Liver (tissue), 9 donors: ENCODE data around the gene PFKL. TPM values are rescaled to one million over a fixed set of nuclear protein-coding genes. Genes with fewer than 3 reads are reported as not detected.

Experiments used
- DNase-seq: peaks from one replicate; pipeline ENCODE4 v3.0.0-alpha.2; 2017; ENCODE audit warnings: low spot score
- H3K27ac ChIP-seq, 2 donors: one replicate each; pipeline ENCODE4 v1.7.0; 2013; ENCODE audit warnings: inconsistent platforms in 2 of 2, low read length in 2 of 2, control low read depth in 1 of 2, low read depth in 1 of 2, mild to moderate bottlenecking in 1 of 2
- H3K27me3 ChIP-seq, 4 donors: one replicate each; pipeline versions ENCODE4 v1.6.1 to v1.7.0; 2013; ENCODE audit warnings: low read length in 3 of 4, inconsistent platforms in 1 of 4, mild to moderate bottlenecking in 1 of 4, moderate library complexity in 1 of 4; ENCODE audit not compliant: control insufficient read depth in 4 of 4, insufficient read depth in 4 of 4
- H3K36me3 ChIP-seq, 4 donors: one replicate each; pipeline versions ENCODE4 v1.6.1 to v1.7.0; 2013; ENCODE audit warnings: low read length in 3 of 4, mild to moderate bottlenecking in 3 of 4, low read depth in 1 of 4, moderate library complexity in 1 of 4; ENCODE audit not compliant: control insufficient read depth in 4 of 4, insufficient read depth in 3 of 4
- H3K4me1 ChIP-seq, 4 donors: one replicate each; pipeline versions ENCODE4 v1.6.1 to v1.7.0; 2013; ENCODE audit warnings: low read length in 3 of 4, mild to moderate bottlenecking in 3 of 4, moderate library complexity in 1 of 4; ENCODE audit not compliant: control insufficient read depth in 4 of 4, insufficient read depth in 4 of 4
- H3K4me3 ChIP-seq, 3 donors: one replicate each; pipeline versions ENCODE4 v1.6.1 to v1.7.0; 2013; ENCODE audit warnings: low read length in 3 of 3, control low read depth in 1 of 3, low read depth in 1 of 3, mild to moderate bottlenecking in 1 of 3
- H3K9ac ChIP-seq, 2 donors: one replicate each; pipeline ENCODE4 v1.7.0; 2013; ENCODE audit warnings: low read length in 2 of 2, mild to moderate bottlenecking in 2 of 2, moderate library complexity in 2 of 2, control low read depth in 1 of 2, low read depth in 1 of 2
- H3K9me3 ChIP-seq, 4 donors: one replicate each; pipeline versions ENCODE4 v1.6.1 to v1.7.0; 2013; ENCODE audit warnings: low read length in 3 of 4; ENCODE audit not compliant: control insufficient read depth in 4 of 4
- ATF3 ChIP-seq: IDR thresholded peaks from 2 replicates; pipeline ENCODE4 v1.6.1; 2016; ENCODE audit warnings: antibody characterized with exemption
- EGR1 ChIP-seq, 2 donors: IDR thresholded peaks; 2 replicates each; pipeline ENCODE4 v1.6.1; 2016 to 2018; ENCODE audit warnings: antibody characterized with exemption in 2 of 2, low read depth in 2 of 2
- FOXA1 ChIP-seq: IDR thresholded peaks from 2 replicates; pipeline ENCODE4 v1.6.1; 2016; ENCODE audit warnings: antibody characterized with exemption
- FOXA2 ChIP-seq: IDR thresholded peaks from 2 replicates; pipeline ENCODE4 v1.6.1; 2016; ENCODE audit warnings: antibody characterized with exemption
- GABPA ChIP-seq, 2 donors: IDR thresholded peaks in 1 of 2; conservative IDR thresholded peaks in 1 of 2; 2 replicates each; pipeline ENCODE4 v1.6.1; 2016; ENCODE audit warnings: antibody characterized with exemption in 2 of 2, mild to moderate bottlenecking in 1 of 2, moderate library complexity in 1 of 2
- HNF4A ChIP-seq, 2 donors: conservative IDR thresholded peaks; 2 replicates each; pipeline ENCODE4 v1.6.1; 2016; ENCODE audit warnings: antibody characterized with exemption in 2 of 2, mild to moderate bottlenecking in 2 of 2
- HNF4G ChIP-seq: IDR thresholded peaks from 2 replicates; pipeline ENCODE4 v1.6.1; 2016; ENCODE audit warnings: antibody characterized with exemption
- JUND ChIP-seq, 2 donors: IDR thresholded peaks; 2 replicates each; pipeline ENCODE4 v1.6.1; 2016; ENCODE audit warnings: antibody characterized with exemption in 2 of 2
- MAX ChIP-seq: IDR thresholded peaks from 2 replicates; pipeline ENCODE4 v1.6.1; 2016; ENCODE audit warnings: antibody characterized with exemption
- RAD21 ChIP-seq, 2 donors: IDR thresholded peaks; 2 replicates each; pipeline ENCODE4 v1.6.1; 2016; ENCODE audit warnings: antibody characterized with exemption in 2 of 2, mild to moderate bottlenecking in 2 of 2
- REST ChIP-seq: IDR thresholded peaks from 2 replicates; pipeline ENCODE4 v1.6.1; 2016; ENCODE audit warnings: antibody characterized with exemption, mild to moderate bottlenecking
- RXRA ChIP-seq, 2 donors: IDR thresholded peaks; 2 replicates each; pipeline ENCODE4 v1.6.1; 2017 to 2018; ENCODE audit warnings: antibody characterized with exemption in 2 of 2, mild to moderate bottlenecking in 1 of 2
- SP1 ChIP-seq: IDR thresholded peaks from 2 replicates; pipeline ENCODE4 v1.6.1; 2018; ENCODE audit warnings: antibody characterized with exemption, mild to moderate bottlenecking
- YY1 ChIP-seq: IDR thresholded peaks from 2 replicates; pipeline ENCODE4 v1.6.1; 2016; ENCODE audit warnings: antibody characterized with exemption, mild to moderate bottlenecking
- ZBTB33 ChIP-seq: IDR thresholded peaks from 2 replicates; pipeline ENCODE4 v1.6.1; 2016; ENCODE audit warnings: antibody characterized with exemption
- WGBS: extraction: QIAGEN DNeasy Blood & Tissue Kit; methylation state at CpG from one replicate; pipeline ENCODE4 v1.1.7; 2013; 5-methylcytosine and 5-hydroxymethylcytosine counted together
- polyA plus RNA-seq, 2 donors: library from polyadenylated mRNA; stranded (reverse) in 1 of 2; unstranded in 1 of 2; fragments of 200-250 nt in 1 of 2; fragments of >200 nt in 1 of 2; fragmentation: Nextera tagmentation in 1 of 2; extraction: Ambion mirVana in 1 of 2; gene quantifications; one replicate each; pipeline versions ENCODE4 v1.2.1 to v1.2.3, GENCODE V29; 2013 to 2015
- total RNA-seq, 2 donors: library from RNA; depleted of rRNA; stranded (reverse); fragments of >200 nt; gene quantifications; one replicate each; pipeline ENCODE4 v1.2.3, GENCODE V29; 2014
- donor health status: healthy.
- donor health status: healthy.
- donor health status: healthy.
- donor health status: healthy.
- donor health status: healthy.

PFKL gene
- total and polyA plus RNA-seq, 4 donors = 48.1 to 98.4 (median 81.0) TPM

DNA sequence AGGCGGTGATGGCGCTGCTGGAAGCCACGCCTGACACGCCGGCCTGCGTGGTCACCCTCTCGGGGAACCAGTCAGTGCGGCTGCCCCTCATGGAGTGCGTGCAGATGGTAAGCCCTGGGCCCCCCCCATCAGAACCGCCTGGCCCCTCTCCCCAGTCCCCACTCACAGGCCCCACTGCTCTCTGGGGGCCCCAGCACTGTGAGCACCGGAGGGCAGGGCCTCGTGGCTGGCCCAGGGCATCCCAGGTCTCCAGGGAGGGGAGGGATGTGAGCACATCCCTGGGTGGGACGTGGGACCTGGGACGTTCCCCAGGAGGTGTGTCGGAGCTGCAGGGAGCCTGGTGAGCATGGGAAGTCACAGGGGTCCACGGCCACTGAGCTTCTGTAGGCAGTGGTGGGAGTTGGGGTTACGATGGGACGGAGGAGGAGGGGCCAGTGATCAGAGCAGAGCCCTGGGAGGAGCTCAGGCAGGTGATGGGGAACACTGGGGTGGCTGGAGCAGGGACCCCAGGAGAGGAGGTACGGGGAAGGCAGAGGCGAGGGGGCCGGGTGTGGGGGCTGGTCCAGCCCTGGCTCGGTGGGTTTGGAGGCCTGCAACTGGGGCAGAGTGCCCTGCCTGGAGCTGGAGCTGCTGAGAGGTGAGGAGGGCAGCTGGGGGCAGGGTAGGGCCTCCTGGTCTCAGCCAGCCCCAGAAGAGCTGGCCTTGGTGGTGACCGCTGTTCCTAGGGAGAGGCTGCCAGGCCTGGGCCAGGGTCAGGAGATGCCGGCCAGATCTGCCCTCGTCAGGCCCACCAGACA is 18.8 kb downstream of the PFKL start:
- no peaks in the 10 kb centered on the region for H3K27me3 ChIP-seq
- H3K4me1 ChIP-seq = no peaks in the 10 kb centered on the region
- TF ChIP-seq ZBTB33 = no peak
- no peak for TF ChIP-seq MAX
- no peak for TF ChIP-seq HNF4A (conservative IDR thresholded peaks at IDR 0.05)
- TF ChIP-seq SP1 = no peak
- no peak for TF ChIP-seq EGR1 (IDR thresholded peaks at IDR 0.05; ENCODE audit: low read depth in 2 of 2)
- TF ChIP-seq RXRA (IDR thresholded peaks at IDR 0.05) = no peak
- no peak for TF ChIP-seq RAD21 (IDR thresholded peaks at IDR 0.05)
- TF ChIP-seq JUND (IDR thresholded peaks at IDR 0.05) = no peak
- no peak for TF ChIP-seq FOXA1
- no peak for TF ChIP-seq REST
- no peak for TF ChIP-seq FOXA2
- no peak for TF ChIP-seq HNF4G
- TF ChIP-seq GABPA (IDR thresholded peaks at IDR 0.05 in 1 of 2, conservative IDR thresholded peaks at IDR 0.05 in 1 of 2) = no peak
- H3K4me3 ChIP-seq = no peak overlapping the region
- H3K27ac ChIP-seq = no peak overlapping the region
- H3K9ac ChIP-seq = no peak overlapping the region
- H3K36me3 ChIP-seq = peaks cover 0 to 62% (median 19%) of the 10 kb centered on the region in 4 donors
- 96% methylated on average over 25 of the region's 25 CpGs for WGBS
- no peaks in the 10 kb centered on the region for H3K9me3 ChIP-seq
- no peak for DNase-seq

GRCh38 chr21:44319407-44320065 is 19.7 kb downstream of the PFKL start:
- 95% methylated on average over 35 of the region's 35 CpGs for WGBS
- Histone ChIP-seq H3K4me1 (no peaks in the 10 kb centered on the region), H3K27me3 (no peaks in the 10 kb centered on the region), H3K9me3 (no peaks in the 10 kb centered on the region), H3K9ac (no peak overlapping the region), H3K36me3 (peaks cover 2 to 66% (median 20%) of the 10 kb centered on the region in 4 donors), H3K27ac (no peak overlapping the region), H3K4me3 (no peak overlapping the region)
- no peak for DNase-seq
- TF ChIP-seq YY1 = no peak
- TF ChIP-seq FOXA1 = no peak
- TF ChIP-seq ATF3 = no peak
- no peak for TF ChIP-seq HNF4G
- TF ChIP-seq JUND (IDR thresholded peaks at IDR 0.05) = no peak
